ENCODE results near the gene GPR176.

GRCh38 chr15:39924437-39924836 lies 4.4 kb upstream of the GPR176 start:
- TF ChIP-seq CTCF (IDR thresholded peaks at IDR 0.05; ENCODE audit: poor library complexity, severe bottlenecking) (no peak), EP300 (conservative IDR thresholded peaks at IDR 0.05; ENCODE audit: poor library complexity, severe bottlenecking) (no peak), EZH2 (IDR thresholded peaks at IDR 0.05; ENCODE audit: borderline replicate concordance, insufficient read depth, low read length, poor library complexity, severe bottlenecking) (no peak), POLR2AphosphoS5 (IDR thresholded peaks at IDR 0.05) (no peak), RAD21 (conservative IDR thresholded peaks at IDR 0.05) (no peak), TAF1 (IDR thresholded peaks at IDR 0.05; ENCODE audit: low read depth) (no peak)
